Measurements from ENCODE around the gene CXorf51A.
"Not testable (repeated sequence)": the region's sequence is repeated elsewhere in the genome, so short reads cannot be mapped to it uniquely, and the experiment has no call there.

Gene CXorf51A

GRCh38 chrX:146814644-146815043 lies at the start of gene CXorf51A:
Gene CXorf51A (minus strand): TSS chrX:146814744. CDS start chrX:146814723, 21 bp downstream.
- not testable (repeated sequence) for DNase-seq

GRCh38 chrX:146863566-146863965 lies 49.0 kb upstream of the CXorf51A start:
- no peak for DNase-seq

DNA sequence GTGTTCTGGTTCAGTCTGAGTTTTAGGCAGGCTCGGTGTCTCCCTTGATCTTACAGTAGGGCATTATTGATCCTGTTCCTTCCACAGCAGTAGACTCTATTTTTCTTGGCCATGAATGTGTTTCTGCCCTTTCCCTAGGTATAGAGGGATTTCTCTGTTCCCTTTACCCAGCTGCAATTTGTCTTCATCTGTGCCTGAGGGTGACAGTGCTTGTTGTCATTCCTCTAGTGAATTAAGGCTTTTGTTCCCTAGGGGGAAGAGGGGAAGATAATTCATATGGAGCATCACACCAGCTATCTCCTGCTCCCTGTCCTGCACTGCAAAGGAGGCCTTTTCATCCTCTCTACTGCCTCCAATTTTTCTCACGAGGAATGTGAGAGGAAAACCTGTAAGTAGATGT lies 39.7 kb upstream of the CXorf51A start:
- DNase-seq = no peak

GRCh38 chrX:146831994-146832393 lies 17.4 kb upstream of the CXorf51A start:
- DNase-seq = no peak

DNA sequence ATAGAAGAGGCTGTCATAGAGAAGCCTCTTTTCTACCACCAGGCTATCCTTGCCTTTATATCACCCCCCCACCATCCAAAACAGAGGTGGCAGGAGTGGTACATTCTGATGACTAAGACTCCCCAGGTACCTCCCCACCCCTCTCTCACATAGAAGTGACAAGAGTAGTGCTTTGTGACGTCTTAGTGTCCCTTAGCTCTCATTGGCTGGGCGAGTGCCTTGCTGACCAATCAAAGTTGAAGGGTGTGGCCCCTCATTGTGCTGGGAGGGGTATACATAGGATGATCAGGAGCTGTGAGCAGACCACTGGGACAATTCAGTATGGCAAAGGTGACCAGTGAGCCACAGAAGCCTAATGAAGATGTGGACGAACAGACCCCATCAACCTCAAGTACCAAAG lies 5.1 kb downstream of the CXorf51A start, which contains the start of gene CXorf51B:
Gene CXorf51B (plus strand): TSS at position 301 of the 400 bp plus-strand sequence. CDS start 21 bp downstream, at position 322.
- not testable (repeated sequence) for DNase-seq

Measured in NCI-H2081 (cell line).